ENCODE data around the gene ITGA1.

The ITGA1 gene

GRCh38 chr5:52996979-52997378, 209.3 kb downstream of the ITGA1 start:
- Histone ChIP-seq H3K9me3 (ENCODE audit: control insufficient read depth, low read length) (no peaks in the 10 kb centered on the region), H3K4me1 (ENCODE audit: control insufficient read depth, insufficient read depth, low read length) (no peaks in the 10 kb centered on the region), H3K36me3 (ENCODE audit: control insufficient read depth, insufficient read depth, low read length) (no peaks in the 10 kb centered on the region), H3K27ac (ENCODE audit: insufficient read depth, low read depth, low read length, poor library complexity, severe bottlenecking) (no peak overlapping the region), H3K27me3 (ENCODE audit: control insufficient read depth, insufficient read depth, low read length, poor library complexity, severe bottlenecking) (no peaks in the 10 kb centered on the region), H3K4me3 (ENCODE audit: insufficient read depth, low read depth, low read length) (no peak overlapping the region)
- 80 to 100% methylated on average over 1 of the region's 1 CpG for WGBS, 2 experiments

GRCh38 chr5:52997424-52997823, 209.7 kb downstream of the ITGA1 start:
- Histone ChIP-seq H3K4me3 (ENCODE audit: insufficient read depth, low read depth, low read length) (no peak overlapping the region), H3K36me3 (ENCODE audit: control insufficient read depth, insufficient read depth, low read length) (no peaks in the 10 kb centered on the region), H3K4me1 (ENCODE audit: control insufficient read depth, insufficient read depth, low read length) (no peaks in the 10 kb centered on the region), H3K27ac (ENCODE audit: insufficient read depth, low read depth, low read length, poor library complexity, severe bottlenecking) (no peak overlapping the region), H3K9me3 (ENCODE audit: control insufficient read depth, low read length) (no peaks in the 10 kb centered on the region), H3K27me3 (ENCODE audit: control insufficient read depth, insufficient read depth, low read length, poor library complexity, severe bottlenecking) (no peaks in the 10 kb centered on the region)
- WGBS, 2 experiments = 43 to 67% methylated on average over 6 of the region's 6 CpGs

- Histone ChIP-seq H3K27me3 (ENCODE audit: control insufficient read depth, insufficient read depth, low read length, poor library complexity, severe bottlenecking) (no peaks in the 10 kb centered on the region), H3K36me3 (ENCODE audit: control insufficient read depth, insufficient read depth, low read length) (no peaks in the 10 kb centered on the region), H3K4me1 (ENCODE audit: control insufficient read depth, insufficient read depth, low read length) (no peaks in the 10 kb centered on the region), H3K9me3 (ENCODE audit: control insufficient read depth, low read length) (no peaks in the 10 kb centered on the region), H3K27ac (ENCODE audit: insufficient read depth, low read depth, low read length, poor library complexity, severe bottlenecking) (no peak overlapping the region), H3K4me3 (ENCODE audit: insufficient read depth, low read depth, low read length) (no peak overlapping the region)
- WGBS, 2 experiments = 86 to 92% methylated on average over 2 of the region's 2 CpGs
Measured at GRCh38 chr5:52998552-52999313, 211.0 kb downstream of the ITGA1 start.

- Histone ChIP-seq H3K27ac (ENCODE audit: insufficient read depth, low read depth, low read length, poor library complexity, severe bottlenecking) (no peak overlapping the region), H3K4me1 (ENCODE audit: control insufficient read depth, insufficient read depth, low read length) (no peaks in the 10 kb centered on the region), H3K9me3 (ENCODE audit: control insufficient read depth, low read length) (no peaks in the 10 kb centered on the region), H3K4me3 (ENCODE audit: insufficient read depth, low read depth, low read length) (no peak overlapping the region), H3K27me3 (ENCODE audit: control insufficient read depth, insufficient read depth, low read length, poor library complexity, severe bottlenecking) (no peaks in the 10 kb centered on the region), H3K36me3 (ENCODE audit: control insufficient read depth, insufficient read depth, low read length) (no peaks in the 10 kb centered on the region)
- 88% methylated on average over 1 of the region's 1 CpG for WGBS, 2 experiments
Measured at GRCh38 chr5:52999344-52999949, 211.7 kb downstream of the ITGA1 start.

GRCh38 chr5:53001541-53001940, 213.8 kb downstream of the ITGA1 start:
- Histone ChIP-seq H3K36me3 (ENCODE audit: control insufficient read depth, insufficient read depth, low read length) (no peaks in the 10 kb centered on the region), H3K9me3 (ENCODE audit: control insufficient read depth, low read length) (no peaks in the 10 kb centered on the region), H3K4me3 (ENCODE audit: insufficient read depth, low read depth, low read length) (no peak overlapping the region), H3K4me1 (ENCODE audit: control insufficient read depth, insufficient read depth, low read length) (no peaks in the 10 kb centered on the region), H3K27me3 (ENCODE audit: control insufficient read depth, insufficient read depth, low read length, poor library complexity, severe bottlenecking) (no peaks in the 10 kb centered on the region), H3K27ac (ENCODE audit: insufficient read depth, low read depth, low read length, poor library complexity, severe bottlenecking) (no peak overlapping the region)
- 90 to 95% methylated on average over 4 of the region's 4 CpGs for WGBS, 2 experiments

- Histone ChIP-seq H3K4me1 (ENCODE audit: control insufficient read depth, insufficient read depth, low read length) (no peaks in the 10 kb centered on the region), H3K27me3 (ENCODE audit: control insufficient read depth, insufficient read depth, low read length, poor library complexity, severe bottlenecking) (no peaks in the 10 kb centered on the region), H3K4me3 (ENCODE audit: insufficient read depth, low read depth, low read length) (no peak overlapping the region), H3K36me3 (ENCODE audit: control insufficient read depth, insufficient read depth, low read length) (no peaks in the 10 kb centered on the region), H3K27ac (ENCODE audit: insufficient read depth, low read depth, low read length, poor library complexity, severe bottlenecking) (no peak overlapping the region), H3K9me3 (ENCODE audit: control insufficient read depth, low read length) (no peaks in the 10 kb centered on the region)
- 90% methylated on average over 1 of the region's 1 CpG; no CpG with 5 or more reads in 1 of the 2 experiments for WGBS, 2 experiments
Measured at GRCh38 chr5:53002491-53002890, 214.8 kb downstream of the ITGA1 start.

GRCh38 chr5:53003144-53003543, 215.4 kb downstream of the ITGA1 start:
- no peaks in the 10 kb centered on the region for H3K4me1 ChIP-seq (ENCODE audit: control insufficient read depth, insufficient read depth, low read length)
- H3K27me3 ChIP-seq (ENCODE audit: control insufficient read depth, insufficient read depth, low read length, poor library complexity, severe bottlenecking) = no peaks in the 10 kb centered on the region
- H3K9me3 ChIP-seq (ENCODE audit: control insufficient read depth, low read length) = no peaks in the 10 kb centered on the region
- H3K36me3 ChIP-seq (ENCODE audit: control insufficient read depth, insufficient read depth, low read length) = no peaks in the 10 kb centered on the region
- 85 to 90% methylated on average over 1 of the region's 1 CpG for WGBS, 2 experiments
- no peak overlapping the region for H3K4me3 ChIP-seq (ENCODE audit: insufficient read depth, low read depth, low read length)
- H3K27ac ChIP-seq (ENCODE audit: insufficient read depth, low read depth, low read length, poor library complexity, severe bottlenecking) = no peak overlapping the region

GRCh38 chr5:53006911-53007890, 219.5 kb downstream of the ITGA1 start:
- Histone ChIP-seq H3K27me3 (ENCODE audit: control insufficient read depth, insufficient read depth, low read length, poor library complexity, severe bottlenecking) (no peaks in the 10 kb centered on the region), H3K9me3 (ENCODE audit: control insufficient read depth, low read length) (no peaks in the 10 kb centered on the region), H3K27ac (ENCODE audit: insufficient read depth, low read depth, low read length, poor library complexity, severe bottlenecking) (no peak overlapping the region), H3K36me3 (ENCODE audit: control insufficient read depth, insufficient read depth, low read length) (no peaks in the 10 kb centered on the region), H3K4me1 (ENCODE audit: control insufficient read depth, insufficient read depth, low read length) (no peaks in the 10 kb centered on the region), H3K4me3 (ENCODE audit: insufficient read depth, low read depth, low read length) (no peak overlapping the region)
- WGBS, 2 experiments = 89 to 95% methylated on average over 4 of the region's 4 CpGs

- WGBS, 2 experiments = 79 to 83% methylated on average over 1 of the region's 1 CpG
- no peaks in the 10 kb centered on the region for H3K4me1 ChIP-seq (ENCODE audit: control insufficient read depth, insufficient read depth, low read length)
- H3K9me3 ChIP-seq (ENCODE audit: control insufficient read depth, low read length) = no peaks in the 10 kb centered on the region
- H3K27ac ChIP-seq (ENCODE audit: insufficient read depth, low read depth, low read length, poor library complexity, severe bottlenecking) = no peak overlapping the region
- no peak overlapping the region for H3K4me3 ChIP-seq (ENCODE audit: insufficient read depth, low read depth, low read length)
- no peaks in the 10 kb centered on the region for H3K27me3 ChIP-seq (ENCODE audit: control insufficient read depth, insufficient read depth, low read length, poor library complexity, severe bottlenecking)
- H3K36me3 ChIP-seq (ENCODE audit: control insufficient read depth, insufficient read depth, low read length) = no peaks in the 10 kb centered on the region
Measured at GRCh38 chr5:53008751-53009150, 221.0 kb downstream of the ITGA1 start.
